ENCODE results near the gene SLBP.

SLBP gene

DNA sequence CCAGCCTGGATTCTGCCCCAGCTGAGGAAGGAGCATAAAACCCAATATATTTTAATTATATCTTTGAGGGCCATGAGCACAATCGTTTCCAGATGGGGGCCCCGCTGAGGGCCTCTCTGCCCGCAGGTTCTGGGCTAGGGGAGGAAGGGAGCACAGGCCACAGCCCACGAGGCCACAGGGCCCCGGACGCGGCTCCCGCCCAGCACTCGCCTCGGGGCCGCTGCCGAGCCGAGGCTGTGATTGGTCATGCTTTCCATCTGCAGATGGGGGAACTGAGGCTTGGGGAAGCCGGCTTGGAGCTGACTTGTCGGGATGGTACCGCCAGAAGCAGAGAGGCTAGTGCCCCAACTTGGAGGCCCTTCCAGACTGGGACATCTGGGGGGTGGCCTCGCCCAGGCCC lies 43.2 kb upstream of the SLBP start:
- TF ChIP-seq FOXP2 (optimal IDR thresholded peaks at IDR 0.05; ENCODE audit: borderline replicate concordance, extremely low read depth, extremely low read length, insufficient read depth): no peak
- no peak for TF ChIP-seq TAF1 (IDR thresholded peaks at IDR 0.05; ENCODE audit: borderline replicate concordance, insufficient read depth, low read length)

DNA sequence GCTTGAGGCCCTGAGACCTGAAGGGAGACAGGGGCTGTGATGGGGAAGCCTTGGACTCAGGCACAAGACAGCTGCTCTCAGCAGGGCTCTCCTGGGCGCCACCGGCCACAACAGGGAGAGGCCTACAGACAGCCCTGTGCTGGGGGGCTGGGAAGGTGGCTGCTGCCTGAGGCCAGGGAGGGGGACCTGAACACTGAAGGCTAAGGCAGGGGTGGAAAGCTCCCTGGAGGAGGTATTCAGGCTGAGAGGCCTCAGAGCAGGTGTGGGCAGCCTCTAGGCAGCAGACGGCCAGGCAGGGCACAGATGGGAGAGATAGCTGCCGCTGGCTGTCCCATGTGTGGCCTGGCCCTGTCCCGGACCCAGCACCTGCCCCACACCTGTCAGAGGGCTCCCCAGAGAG lies 42.2 kb upstream of the SLBP start:
- TF ChIP-seq TAF1 (IDR thresholded peaks at IDR 0.05; ENCODE audit: borderline replicate concordance, insufficient read depth, low read length) (no peak), FOXP2 (optimal IDR thresholded peaks at IDR 0.05; ENCODE audit: borderline replicate concordance, extremely low read depth, extremely low read length, insufficient read depth) (no peak), POLR2AphosphoS5 (IDR thresholded peaks at IDR 0.05; ENCODE audit: low read depth, low read length) (no peak), SIN3A (IDR thresholded peaks at IDR 0.05; ENCODE audit: borderline replicate concordance, insufficient read depth, low read length) (no peak)
- TF ChIP-seq, protein P1, sequence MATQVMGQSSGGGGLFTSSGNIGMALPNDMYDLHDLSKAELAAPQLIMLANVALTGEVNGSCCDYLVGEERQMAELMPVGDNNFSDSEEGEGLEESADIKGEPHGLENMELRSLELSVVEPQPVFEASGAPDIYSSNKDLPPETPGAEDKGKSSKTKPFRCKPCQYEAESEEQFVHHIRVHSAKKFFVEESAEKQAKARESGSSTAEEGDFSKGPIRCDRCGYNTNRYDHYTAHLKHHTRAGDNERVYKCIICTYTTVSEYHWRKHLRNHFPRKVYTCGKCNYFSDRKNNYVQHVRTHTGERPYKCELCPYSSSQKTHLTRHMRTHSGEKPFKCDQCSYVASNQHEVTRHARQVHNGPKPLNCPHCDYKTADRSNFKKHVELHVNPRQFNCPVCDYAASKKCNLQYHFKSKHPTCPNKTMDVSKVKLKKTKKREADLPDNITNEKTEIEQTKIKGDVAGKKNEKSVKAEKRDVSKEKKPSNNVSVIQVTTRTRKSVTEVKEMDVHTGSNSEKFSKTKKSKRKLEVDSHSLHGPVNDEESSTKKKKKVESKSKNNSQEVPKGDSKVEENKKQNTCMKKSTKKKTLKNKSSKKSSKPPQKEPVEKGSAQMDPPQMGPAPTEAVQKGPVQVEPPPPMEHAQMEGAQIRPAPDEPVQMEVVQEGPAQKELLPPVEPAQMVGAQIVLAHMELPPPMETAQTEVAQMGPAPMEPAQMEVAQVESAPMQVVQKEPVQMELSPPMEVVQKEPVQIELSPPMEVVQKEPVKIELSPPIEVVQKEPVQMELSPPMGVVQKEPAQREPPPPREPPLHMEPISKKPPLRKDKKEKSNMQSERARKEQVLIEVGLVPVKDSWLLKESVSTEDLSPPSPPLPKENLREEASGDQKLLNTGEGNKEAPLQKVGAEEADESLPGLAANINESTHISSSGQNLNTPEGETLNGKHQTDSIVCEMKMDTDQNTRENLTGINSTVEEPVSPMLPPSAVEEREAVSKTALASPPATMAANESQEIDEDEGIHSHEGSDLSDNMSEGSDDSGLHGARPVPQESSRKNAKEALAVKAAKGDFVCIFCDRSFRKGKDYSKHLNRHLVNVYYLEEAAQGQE (IDR thresholded peaks at IDR 0.05; ENCODE audit: insufficient read depth in 1 of 2, low read depth in 2 of 2, low read length in 2 of 2): no peak

DNA sequence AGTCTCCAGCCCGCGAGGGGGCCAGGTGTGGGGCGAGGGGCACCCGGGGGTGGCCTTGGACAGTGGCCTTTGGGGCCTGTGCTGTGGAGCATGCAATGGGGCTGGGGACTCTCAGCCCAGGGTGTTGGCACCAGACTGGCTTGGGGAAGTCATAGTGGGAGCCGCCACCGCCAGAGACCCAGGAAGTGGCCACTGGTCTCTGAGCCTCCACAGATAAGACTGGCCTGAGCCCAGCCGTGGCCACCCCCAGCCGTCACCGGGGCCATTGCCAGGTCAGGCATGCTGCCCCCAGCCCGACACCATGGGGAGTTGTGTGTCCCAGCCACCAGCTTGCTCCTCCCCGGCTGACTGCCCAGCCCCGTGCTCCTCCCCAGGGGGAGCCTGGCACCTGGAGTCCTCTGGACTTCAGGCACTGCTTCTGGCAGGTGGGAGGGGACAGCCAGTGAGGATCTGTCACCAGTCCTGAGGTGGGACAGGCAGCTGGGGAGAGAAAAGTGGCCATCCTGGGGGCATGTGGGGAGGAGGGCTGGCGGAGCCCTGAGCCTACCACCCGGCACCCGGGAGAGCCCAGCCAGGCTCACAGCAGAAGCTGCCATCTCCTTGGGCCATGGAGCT lies 41.7 kb upstream of the SLBP start:
- TF ChIP-seq, protein P1 (IDR thresholded peaks at IDR 0.05; ENCODE audit: insufficient read depth in 1 of 2, low read depth in 2 of 2, low read length in 2 of 2): no peak
- TF ChIP-seq SIN3A (IDR thresholded peaks at IDR 0.05; ENCODE audit: borderline replicate concordance, insufficient read depth, low read length) (no peak), FOXP2 (optimal IDR thresholded peaks at IDR 0.05; ENCODE audit: borderline replicate concordance, extremely low read depth, extremely low read length, insufficient read depth) (no peak), TAF1 (IDR thresholded peaks at IDR 0.05; ENCODE audit: borderline replicate concordance, insufficient read depth, low read length) (no peak), POLR2AphosphoS5 (IDR thresholded peaks at IDR 0.05; ENCODE audit: low read depth, low read length) (no peak)

DNA sequence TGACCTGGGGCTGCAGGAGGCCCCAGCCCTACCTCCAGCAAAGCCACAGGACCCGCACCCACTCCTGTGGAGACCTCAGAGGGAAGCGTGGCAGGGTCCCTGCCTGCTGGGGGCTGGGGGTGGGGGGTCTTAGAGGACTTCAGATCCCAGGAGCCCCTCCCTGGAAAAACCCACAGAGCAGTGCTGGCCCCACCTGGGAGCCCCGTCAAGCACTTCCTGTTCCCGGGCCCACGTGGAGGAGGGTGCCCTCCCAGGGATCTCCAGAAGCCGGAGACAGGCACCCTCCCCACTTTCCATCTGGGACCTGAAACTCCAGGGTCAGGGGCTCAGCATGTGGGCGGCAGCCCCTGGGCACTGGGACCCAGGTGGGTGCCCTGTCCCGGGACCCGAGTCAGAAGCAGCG lies 41.2 kb upstream of the SLBP start:
- TF ChIP-seq TAF1 (IDR thresholded peaks at IDR 0.05; ENCODE audit: borderline replicate concordance, insufficient read depth, low read length) (no peak), SIN3A (IDR thresholded peaks at IDR 0.05; ENCODE audit: borderline replicate concordance, insufficient read depth, low read length) (no peak), FOXP2 (optimal IDR thresholded peaks at IDR 0.05; ENCODE audit: borderline replicate concordance, extremely low read depth, extremely low read length, insufficient read depth) (no peak), POLR2AphosphoS5 (IDR thresholded peaks at IDR 0.05; ENCODE audit: low read depth, low read length) (no peak)
- TF ChIP-seq, protein P1 (IDR thresholded peaks at IDR 0.05; ENCODE audit: insufficient read depth in 1 of 2, low read depth in 2 of 2, low read length in 2 of 2): no peak

DNA sequence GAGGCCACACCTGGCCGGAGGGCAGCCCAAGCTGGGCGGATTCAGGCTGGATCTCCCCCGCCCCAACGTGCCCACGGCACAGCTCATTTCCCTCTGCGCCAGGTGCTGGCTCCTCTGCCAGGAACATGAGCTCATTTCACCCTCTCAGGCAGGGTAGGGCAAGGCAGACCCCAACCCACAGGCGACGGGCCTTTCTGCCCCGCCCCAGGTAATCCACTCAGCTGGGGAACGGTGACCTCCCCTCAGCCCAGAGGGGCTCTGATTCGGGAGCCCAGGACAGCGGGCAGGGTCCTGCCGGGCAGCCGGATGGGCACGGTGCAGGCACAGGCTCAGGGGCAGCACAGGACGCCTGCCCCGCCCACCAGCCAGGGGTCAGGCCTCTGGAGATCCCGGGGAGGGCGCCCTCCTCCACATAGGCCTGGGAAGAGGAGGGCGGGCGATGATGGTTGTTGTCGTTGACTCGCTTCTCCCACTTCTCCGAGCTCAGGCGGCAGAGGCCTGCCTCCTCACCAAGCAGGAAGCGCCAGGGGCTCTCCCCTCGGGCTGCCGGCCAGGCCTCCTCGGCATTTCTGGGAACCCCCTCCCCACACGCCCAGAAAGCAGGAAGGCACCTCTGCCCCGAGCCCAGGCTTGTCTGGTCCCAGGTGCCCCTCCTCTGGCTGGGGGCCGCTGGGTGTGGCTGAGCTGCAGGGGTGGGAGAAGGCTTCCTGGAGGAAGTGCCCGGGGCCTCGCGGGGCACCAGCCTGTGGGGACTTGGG lies 40.3 kb upstream of the SLBP start:
- TF ChIP-seq POLR2AphosphoS5 (IDR thresholded peaks at IDR 0.05; ENCODE audit: low read depth, low read length) (no peak), FOXP2 (optimal IDR thresholded peaks at IDR 0.05; ENCODE audit: borderline replicate concordance, extremely low read depth, extremely low read length, insufficient read depth) (no peak), TAF1 (IDR thresholded peaks at IDR 0.05; ENCODE audit: borderline replicate concordance, insufficient read depth, low read length) (no peak), SIN3A (IDR thresholded peaks at IDR 0.05; ENCODE audit: borderline replicate concordance, insufficient read depth, low read length) (no peak)
- TF ChIP-seq, protein P1 (IDR thresholded peaks at IDR 0.05; ENCODE audit: insufficient read depth in 1 of 2, low read depth in 2 of 2, low read length in 2 of 2): no peak
